Central memory CD8-positive, alpha-beta T cell (primary cell): ENCODE measurements around the gene VGLL4.
"Not testable (repeated sequence)": the region's sequence is repeated elsewhere in the genome, so short reads cannot be mapped to it uniquely, and the experiment has no call there.

ENCODE experiments used
- ATAC-seq: fragments of 150-1000 bp; cut with Tn5 transposase; replicated peaks from 2 replicates; pipeline ENCODE4 v1.10.0; 2022; ENCODE audit warnings: mild to moderate bottlenecking, moderate FRiP score, moderate number of reproducible peaks; ENCODE audit not compliant: poor library complexity, severe bottlenecking; ENCODE audit errors: extremely low read depth
- DNase-seq, 2 donors: peaks; one replicate each; pipeline ENCODE4 v3.0.0; 2021; ENCODE audit warnings: low spot score in 2 of 2
- H3K27ac Mint-ChIP-seq: one replicate; pipeline ENCODE4 v1.8.0; 2022; ENCODE audit warnings: low read depth, mild to moderate bottlenecking, moderate library complexity, mixed read lengths
- H3K27me3 Mint-ChIP-seq: one replicate; pipeline ENCODE4 v1.8.0; 2022; ENCODE audit warnings: mixed read lengths
- H3K36me3 Mint-ChIP-seq: one replicate; pipeline ENCODE4 v1.8.0; 2022; ENCODE audit warnings: mild to moderate bottlenecking, moderate library complexity, mixed read lengths; ENCODE audit not compliant: insufficient read depth
- H3K4me1 Mint-ChIP-seq: one replicate; pipeline ENCODE4 v1.8.0; 2022; ENCODE audit warnings: mixed read lengths
- H3K4me3 Mint-ChIP-seq: one replicate; pipeline ENCODE4 v1.8.0; 2022; ENCODE audit warnings: mild to moderate bottlenecking, moderate library complexity, mixed read lengths
- H3K9me3 Mint-ChIP-seq: one replicate; pipeline ENCODE4 v1.8.0; 2022; ENCODE audit warnings: mixed read lengths

Gene VGLL4

GRCh38 chr3:11643605-11644087, at the start of gene VGLL4:
VGLL4 (minus strand) TSS chr3:11643915; CDS start chr3:11643518, 397 bp downstream.
- Mint-ChIP-seq H3K36me3 (peaks cover 17% of the 10 kb centered on the region), H3K27ac (peak within 1 kb of the TSS; percentile 99)
- DNase-seq, result peak; percentile 14 to 22

GRCh38 chr3:11692532-11692813, 48.8 kb upstream of the VGLL4 start:
- H3K27ac Mint-ChIP-seq, result no peak overlapping the region
- peaks cover 8% of the 10 kb centered on the region for H3K36me3 Mint-ChIP-seq
- ATAC-seq, result no peak

More at GRCh38 chr3:11643605-11644087, at the start of gene VGLL4:
- Mint-ChIP-seq H3K9me3 (no peaks in the 10 kb centered on the region), H3K4me1 (peaks cover 50% of the 10 kb centered on the region), H3K4me3 (peak within 1 kb of the TSS; percentile 99), H3K27me3 (no peaks in the 10 kb centered on the region)
- ATAC-seq, result peak; percentile 26

GRCh38 chr3:11691767-11692531, 48.2 kb upstream of the VGLL4 start:
- no peak overlapping the region for H3K4me3 Mint-ChIP-seq
- H3K9me3 Mint-ChIP-seq, result no peaks in the 10 kb centered on the region
- ATAC-seq, result no peak
- H3K27me3 Mint-ChIP-seq, result no peaks in the 10 kb centered on the region
- DNase-seq, result no peak
- peaks cover 8% of the 10 kb centered on the region for H3K36me3 Mint-ChIP-seq
- H3K27ac Mint-ChIP-seq, result no peak overlapping the region
- H3K4me1 Mint-ChIP-seq, result no peaks in the 10 kb centered on the region

More at GRCh38 chr3:11692532-11692813, 48.8 kb upstream of the VGLL4 start:
- Mint-ChIP-seq H3K27me3 (no peaks in the 10 kb centered on the region), H3K4me1 (no peaks in the 10 kb centered on the region), H3K9me3 (no peaks in the 10 kb centered on the region), H3K4me3 (no peak overlapping the region)
- no peak for DNase-seq

GRCh38 chr3:11690863-11691766, 47.4 kb upstream of the VGLL4 start:
- no peak for DNase-seq
- Mint-ChIP-seq H3K36me3 (peaks cover 8% of the 10 kb centered on the region), H3K27me3 (no peaks in the 10 kb centered on the region), H3K27ac (no peak overlapping the region), H3K4me3 (no peak overlapping the region), H3K9me3 (no peaks in the 10 kb centered on the region), H3K4me1 (no peaks in the 10 kb centered on the region)
- no peak for ATAC-seq

- no peak for ATAC-seq
- Mint-ChIP-seq H3K36me3 (peaks cover 1% of the 10 kb centered on the region), H3K4me1 (no peaks in the 10 kb centered on the region), H3K27me3 (no peaks in the 10 kb centered on the region), H3K27ac (no peak overlapping the region), H3K4me3 (no peak overlapping the region), H3K9me3 (no peaks in the 10 kb centered on the region)
- no peak for DNase-seq
Observed at GRCh38 chr3:11689749-11690148, 46.0 kb upstream of the VGLL4 start.

GRCh38 chr3:11684980-11685379, 41.3 kb upstream of the VGLL4 start:
- DNase-seq, H3K4me1 Mint-ChIP-seq, ATAC-seq, H3K9me3 Mint-ChIP-seq, H3K4me3 Mint-ChIP-seq, H3K27ac Mint-ChIP-seq, H3K36me3 Mint-ChIP-seq, H3K27me3 Mint-ChIP-seq: not testable (repeated sequence)

GRCh38 chr3:11680509-11680908, 36.8 kb upstream of the VGLL4 start:
- ATAC-seq (no peak), DNase-seq (no peak)
- Mint-ChIP-seq H3K4me1 (no peaks in the 10 kb centered on the region), H3K27ac (no peak overlapping the region), H3K4me3 (no peak overlapping the region), H3K27me3 (no peaks in the 10 kb centered on the region), H3K9me3 (no peaks in the 10 kb centered on the region), H3K36me3 (peaks cover 2% of the 10 kb centered on the region)

GRCh38 chr3:11679964-11680363, 36.2 kb upstream of the VGLL4 start:
- Mint-ChIP-seq H3K27ac (no peak overlapping the region), H3K36me3 (peaks cover 2% of the 10 kb centered on the region)

GRCh38 chr3:11672363-11672762, 28.6 kb upstream of the VGLL4 start:
- DNase-seq (no peak), ATAC-seq (no peak)
- H3K36me3 Mint-ChIP-seq, result peaks cover 3% of the 10 kb centered on the region
- no peak overlapping the region for H3K27ac Mint-ChIP-seq
- H3K4me1 Mint-ChIP-seq, result no peaks in the 10 kb centered on the region
- H3K4me3 Mint-ChIP-seq, result no peak overlapping the region
- no peaks in the 10 kb centered on the region for H3K27me3 Mint-ChIP-seq
- no peaks in the 10 kb centered on the region for H3K9me3 Mint-ChIP-seq

More at GRCh38 chr3:11679964-11680363, 36.2 kb upstream of the VGLL4 start:
- H3K4me3 Mint-ChIP-seq, result no peak overlapping the region
- DNase-seq (no peak), ATAC-seq (no peak)
- no peaks in the 10 kb centered on the region for H3K9me3 Mint-ChIP-seq
- H3K4me1 Mint-ChIP-seq, result no peaks in the 10 kb centered on the region
- H3K27me3 Mint-ChIP-seq, result no peaks in the 10 kb centered on the region

- no peak for DNase-seq
- no peak for ATAC-seq
- peaks cover 5% of the 10 kb centered on the region for H3K4me1 Mint-ChIP-seq
- no peaks in the 10 kb centered on the region for H3K27me3 Mint-ChIP-seq
- peaks cover 3% of the 10 kb centered on the region for H3K36me3 Mint-ChIP-seq
- H3K9me3 Mint-ChIP-seq, result no peaks in the 10 kb centered on the region
- H3K4me3 Mint-ChIP-seq, result no peak overlapping the region
- H3K27ac Mint-ChIP-seq, result no peak overlapping the region
Observed at GRCh38 chr3:11671648-11672100, 28.0 kb upstream of the VGLL4 start.

GRCh38 chr3:11668243-11669235, 24.8 kb upstream of the VGLL4 start:
- Mint-ChIP-seq H3K4me3 (no peak overlapping the region), H3K4me1 (peaks cover 6% of the 10 kb centered on the region), H3K27ac (no peak overlapping the region), H3K36me3 (peaks cover 4% of the 10 kb centered on the region), H3K9me3 (no peaks in the 10 kb centered on the region), H3K27me3 (no peaks in the 10 kb centered on the region)
- ATAC-seq (no peak), DNase-seq (no peak)

- H3K27ac Mint-ChIP-seq, result no peak overlapping the region
- peaks cover 1% of the 10 kb centered on the region for H3K36me3 Mint-ChIP-seq
- no peak overlapping the region for H3K4me3 Mint-ChIP-seq
- H3K4me1 Mint-ChIP-seq, result peaks cover 11% of the 10 kb centered on the region
- no peaks in the 10 kb centered on the region for H3K27me3 Mint-ChIP-seq
- no peak for ATAC-seq
- no peak for DNase-seq
- no peaks in the 10 kb centered on the region for H3K9me3 Mint-ChIP-seq
Observed at GRCh38 chr3:11665331-11665730, 21.6 kb upstream of the VGLL4 start.
